Fibroblast of lung (primary cell): ENCODE results near the gene EVI2B. TPM values are rescaled to one million over a fixed set of nuclear protein-coding genes. Genes with fewer than 3 reads are reported as not detected.
"Not testable (repeated sequence)": the region's sequence is repeated elsewhere in the genome, so short reads cannot be mapped to it uniquely, and the experiment has no call there.

Experiments
- DNase-seq, 2 donors: peaks; one replicate each; pipeline versions ENCODE4 v3.0.0 to v3.0.0-alpha.2; 2010; ENCODE audit warnings: low read depth in 2 of 2
- H2AFZ ChIP-seq: 2 replicates; pipeline ENCODE4 v1.5.1; 2012; ENCODE audit warnings: low read length, control low read depth, inconsistent platforms
- H3K27ac ChIP-seq: 2 replicates; pipeline ENCODE4 v1.5.1; 2011; ENCODE audit warnings: low read length, control low read depth; ENCODE audit not compliant: insufficient read depth
- H3K27me3 ChIP-seq: 2 replicates; pipeline ENCODE4 v1.5.1; 2011; ENCODE audit warnings: mild to moderate bottlenecking, low read length; ENCODE audit not compliant: control insufficient read depth, insufficient read depth
- H3K36me3 ChIP-seq: 2 replicates; pipeline ENCODE4 v1.5.1; 2011; ENCODE audit warnings: low read length; ENCODE audit not compliant: control insufficient read depth, insufficient read depth
- H3K4me1 ChIP-seq: 2 replicates; pipeline ENCODE4 v1.5.1; 2011; ENCODE audit warnings: low read length; ENCODE audit not compliant: control insufficient read depth, insufficient read depth; ENCODE audit errors: extremely low read depth
- H3K4me2 ChIP-seq: 2 replicates; pipeline ENCODE4 v1.5.1; 2011; ENCODE audit warnings: low read length, control low read depth; ENCODE audit not compliant: insufficient read depth; ENCODE audit errors: extremely low read depth
- H3K4me3 ChIP-seq, 4 experiments: fragments of 200-600 bp in 1 of 4; sonication (generic) in 1 of 4; replicated peaks in 1 of 4; 2 replicates each; pipeline ENCODE4 v1.5.1; 2011 to 2016; ENCODE audit warnings: low read length in 4 of 4, low read depth in 3 of 4, mild to moderate bottlenecking in 3 of 4, control low read depth in 2 of 4, inconsistent platforms in 1 of 4, mixed read lengths in 1 of 4; ENCODE audit not compliant: insufficient read depth in 1 of 4; ENCODE audit errors: control extremely low read depth in 1 of 4
- H3K79me2 ChIP-seq: 2 replicates; pipeline ENCODE4 v1.5.1; 2012; ENCODE audit warnings: mild to moderate bottlenecking, low read length, inconsistent platforms; ENCODE audit not compliant: control insufficient read depth, insufficient read depth
- H3K9ac ChIP-seq: 2 replicates; pipeline ENCODE4 v1.5.1; 2011; ENCODE audit warnings: mild to moderate bottlenecking, low read length, control low read depth; ENCODE audit not compliant: insufficient read depth
- H3K9me3 ChIP-seq: 2 replicates; pipeline ENCODE4 v1.5.1; 2012; ENCODE audit warnings: low read depth, low read length; ENCODE audit not compliant: control insufficient read depth, insufficient read depth
- H4K20me1 ChIP-seq: 2 replicates; pipeline ENCODE4 v1.5.1; 2011; ENCODE audit warnings: low read length; ENCODE audit not compliant: control insufficient read depth, insufficient read depth; ENCODE audit errors: extremely low read depth
- EZH2 ChIP-seq: IDR thresholded peaks from 2 replicates; pipeline ENCODE4 v1.5.1; 2012; ENCODE audit warnings: low read length, control low read depth, mild to moderate bottlenecking; ENCODE audit errors: missing control alignments
- polyA plus RNA-seq, 2 donors: library from polyadenylated mRNA; depleted of rRNA in 1 of 2; stranded (reverse) in 1 of 2; unstranded in 1 of 2; fragments of >200 nt; gene quantifications; 2 replicates each; pipeline ENCODE4 v1.2.1, GENCODE V29; 2011 to 2012; ENCODE audit warnings: missing spikeins in 1 of 2
- total RNA-seq: library from RNA; depleted of rRNA; stranded (reverse); fragments of >200 nt; gene quantifications from 2 replicates; pipeline ENCODE4 v1.2.1, GENCODE V29; 2014
- TF ChIP-seq, protein P1 (sequence below), 2 donors: IDR thresholded peaks in 1 of 2; conservative IDR thresholded peaks in 1 of 2; 1 replicate in 1 of 2; 2 replicates in 1 of 2; pipeline ENCODE4 v1.5.1; 2011 to 2012; ENCODE audit warnings: low read length in 2 of 2, control low read depth in 1 of 2, inconsistent platforms in 1 of 2, low read depth in 1 of 2, mild to moderate bottlenecking in 1 of 2

Gene EVI2B
- total and polyA plus RNA-seq, 2 donors (not counting 1 experiment from before 2014, with no cell fraction given): 0.33 to 0.68 TPM

DNA sequence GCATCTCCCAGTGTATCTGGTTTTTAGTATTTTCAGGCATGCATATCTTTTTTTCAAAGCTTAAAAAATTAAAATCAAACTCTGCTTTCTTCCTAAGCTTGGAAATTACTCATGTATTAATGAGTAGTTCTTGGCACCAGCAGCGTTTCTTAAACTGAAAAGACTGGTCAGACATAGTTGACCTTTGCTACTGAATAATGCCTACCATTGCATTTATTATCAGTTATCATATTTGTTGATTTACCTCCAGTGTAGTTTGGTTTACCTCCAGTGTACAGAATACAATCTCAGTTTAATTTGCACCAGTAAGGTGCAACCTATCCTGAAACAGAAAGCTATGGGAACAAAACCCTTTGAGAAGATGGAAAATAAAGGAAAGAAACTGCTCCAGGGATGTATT, 42.1 kb upstream of the EVI2B start:
- no peaks in the 10 kb centered on the region for H3K27me3 ChIP-seq
- no peaks in the 10 kb centered on the region for H3K79me2 ChIP-seq
- H3K36me3 ChIP-seq: no peaks in the 10 kb centered on the region
- no peak overlapping the region for H3K4me3 ChIP-seq
- H3K4me2 ChIP-seq: no peak overlapping the region
- TF ChIP-seq, protein P1, sequence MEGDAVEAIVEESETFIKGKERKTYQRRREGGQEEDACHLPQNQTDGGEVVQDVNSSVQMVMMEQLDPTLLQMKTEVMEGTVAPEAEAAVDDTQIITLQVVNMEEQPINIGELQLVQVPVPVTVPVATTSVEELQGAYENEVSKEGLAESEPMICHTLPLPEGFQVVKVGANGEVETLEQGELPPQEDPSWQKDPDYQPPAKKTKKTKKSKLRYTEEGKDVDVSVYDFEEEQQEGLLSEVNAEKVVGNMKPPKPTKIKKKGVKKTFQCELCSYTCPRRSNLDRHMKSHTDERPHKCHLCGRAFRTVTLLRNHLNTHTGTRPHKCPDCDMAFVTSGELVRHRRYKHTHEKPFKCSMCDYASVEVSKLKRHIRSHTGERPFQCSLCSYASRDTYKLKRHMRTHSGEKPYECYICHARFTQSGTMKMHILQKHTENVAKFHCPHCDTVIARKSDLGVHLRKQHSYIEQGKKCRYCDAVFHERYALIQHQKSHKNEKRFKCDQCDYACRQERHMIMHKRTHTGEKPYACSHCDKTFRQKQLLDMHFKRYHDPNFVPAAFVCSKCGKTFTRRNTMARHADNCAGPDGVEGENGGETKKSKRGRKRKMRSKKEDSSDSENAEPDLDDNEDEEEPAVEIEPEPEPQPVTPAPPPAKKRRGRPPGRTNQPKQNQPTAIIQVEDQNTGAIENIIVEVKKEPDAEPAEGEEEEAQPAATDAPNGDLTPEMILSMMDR (conservative IDR thresholded peaks at IDR 0.05 in 1 of 2, IDR thresholded peaks at IDR 0.05 in 1 of 2; ENCODE audit: low read depth in 1 of 2, low read length in 2 of 2): no peak
- no peak for TF ChIP-seq EZH2
- no peak overlapping the region for H2AFZ ChIP-seq
- no peak overlapping the region for H3K27ac ChIP-seq
- no peaks in the 10 kb centered on the region for H3K9me3 ChIP-seq
- no peak overlapping the region for H3K9ac ChIP-seq
- no peaks in the 10 kb centered on the region for H3K4me1 ChIP-seq
- DNase-seq: no peak
- H4K20me1 ChIP-seq: no peaks in the 10 kb centered on the region

DNA sequence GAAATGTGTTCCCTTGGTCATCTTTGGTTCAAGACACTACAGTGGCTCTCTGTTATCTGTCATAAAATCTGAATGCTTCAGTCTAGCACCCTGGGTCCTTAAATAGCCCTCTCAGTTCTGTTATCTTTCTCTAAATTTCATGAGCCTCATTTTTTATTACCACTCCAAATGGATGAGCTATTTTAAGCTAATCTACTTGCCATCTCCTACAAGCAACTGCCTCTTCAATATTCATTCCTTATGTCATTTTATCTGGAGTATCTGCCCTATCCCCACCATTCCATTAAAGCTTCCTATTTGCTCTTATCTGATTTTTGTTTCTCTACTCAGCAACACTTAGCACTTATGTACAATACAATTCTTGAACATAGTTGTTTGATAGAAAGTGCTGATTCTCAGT, 35.6 kb upstream of the EVI2B start:
- Histone ChIP-seq H3K9ac (no peak overlapping the region), H3K4me1 (no peaks in the 10 kb centered on the region), H3K4me3 (no peak overlapping the region), H3K79me2 (no peaks in the 10 kb centered on the region), H3K27ac (no peak overlapping the region), H4K20me1 (no peaks in the 10 kb centered on the region), H3K9me3 (no peaks in the 10 kb centered on the region), H2AFZ (no peak overlapping the region), H3K27me3 (no peaks in the 10 kb centered on the region), H3K36me3 (peaks cover 2% of the 10 kb centered on the region), H3K4me2 (no peak overlapping the region)
- no peak for DNase-seq
- TF ChIP-seq, protein P1 (conservative IDR thresholded peaks at IDR 0.05 in 1 of 2, IDR thresholded peaks at IDR 0.05 in 1 of 2; ENCODE audit: low read depth in 1 of 2, low read length in 2 of 2): no peak

DNA sequence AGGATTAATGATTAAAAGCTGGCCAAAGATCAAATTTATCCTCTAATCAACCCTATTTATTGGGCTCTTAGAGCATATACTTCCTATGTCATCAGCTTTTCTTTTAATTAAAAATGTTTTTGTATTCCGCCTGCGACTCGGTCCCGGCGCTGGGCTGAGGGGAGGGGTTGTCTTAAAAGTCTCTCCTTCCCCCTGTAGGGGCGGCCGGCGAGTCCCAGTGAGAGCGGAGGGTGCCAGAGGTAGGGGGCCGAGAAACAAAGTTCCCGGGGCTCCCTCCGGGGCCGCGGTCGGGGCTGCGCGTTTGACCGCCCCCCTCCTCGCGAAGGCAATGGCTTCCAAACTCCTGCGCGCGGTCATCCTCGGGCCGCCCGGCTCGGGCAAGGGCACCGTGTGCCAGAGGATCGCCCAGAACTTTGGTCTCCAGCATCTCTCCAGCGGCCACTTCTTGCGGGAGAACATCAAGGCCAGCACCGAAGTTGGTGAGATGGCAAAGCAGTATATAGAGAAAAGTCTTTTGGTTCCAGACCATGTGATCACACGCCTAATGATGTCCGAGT, 31.4 kb upstream of the EVI2B start:
- not testable (repeated sequence) for H3K9ac ChIP-seq, H3K9me3 ChIP-seq, H4K20me1 ChIP-seq, H3K27me3 ChIP-seq, H3K4me2 ChIP-seq, H2AFZ ChIP-seq, DNase-seq, H3K27ac ChIP-seq, H3K4me3 ChIP-seq, H3K79me2 ChIP-seq, H3K36me3 ChIP-seq, H3K4me1 ChIP-seq
